WI38 (cell line): ENCODE results near the gene RSL1D1.

Source experiments
- H3K4me3 ChIP-seq: 2 replicates; pipeline ENCODE4 v1.5.1; 2011; ENCODE audit warnings: low read depth, mild to moderate bottlenecking, control low read depth, low read length
- TF ChIP-seq, protein P1 (sequence below): IDR thresholded peaks from 2 replicates; pipeline ENCODE4 v1.5.1; 2012; ENCODE audit warnings: low read depth, mild to moderate bottlenecking, control low read depth, low read length

The RSL1D1 gene

DNA sequence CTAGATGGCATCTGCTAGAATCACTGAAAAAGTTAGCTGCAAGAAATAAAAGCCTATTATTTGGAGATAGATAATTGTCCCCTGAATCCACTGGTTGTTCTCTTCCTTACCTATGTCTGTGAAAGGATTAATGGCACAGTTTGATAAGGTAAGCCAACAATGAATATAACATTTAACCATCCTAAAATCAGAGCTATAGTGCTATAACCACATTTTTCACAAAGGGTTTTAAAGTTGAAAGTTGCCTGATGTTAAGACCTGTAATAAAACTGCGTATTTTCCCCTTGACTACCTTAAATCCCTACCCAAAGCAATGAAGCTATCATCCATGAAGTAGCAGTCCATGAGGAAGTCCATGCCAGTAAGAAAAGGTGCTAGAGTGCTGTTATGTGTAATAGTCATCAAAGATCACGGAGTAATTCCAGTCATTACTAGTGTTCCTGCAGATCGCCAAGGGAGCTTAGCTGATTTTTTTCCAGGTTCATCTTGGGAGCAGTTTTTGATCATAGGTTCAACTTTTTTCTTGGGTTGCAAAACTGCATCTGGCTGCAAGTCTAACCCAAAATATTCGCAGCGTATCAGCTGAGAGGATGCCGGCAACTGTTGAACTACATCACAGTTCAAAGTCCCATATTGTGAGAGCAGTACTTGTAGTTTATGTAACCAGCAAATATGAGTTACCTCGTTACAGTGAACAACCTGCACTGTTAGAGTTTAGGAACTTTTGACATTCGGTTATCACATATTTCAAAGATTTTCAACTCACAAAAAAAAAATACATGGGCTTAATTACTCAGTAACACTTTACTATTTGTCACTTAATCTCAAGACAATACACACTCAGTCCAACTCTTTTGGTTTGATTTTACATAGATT is 18.2 kb upstream of the RSL1D1 start:
- H3K4me3 ChIP-seq: no peak overlapping the region
- TF ChIP-seq, protein P1, sequence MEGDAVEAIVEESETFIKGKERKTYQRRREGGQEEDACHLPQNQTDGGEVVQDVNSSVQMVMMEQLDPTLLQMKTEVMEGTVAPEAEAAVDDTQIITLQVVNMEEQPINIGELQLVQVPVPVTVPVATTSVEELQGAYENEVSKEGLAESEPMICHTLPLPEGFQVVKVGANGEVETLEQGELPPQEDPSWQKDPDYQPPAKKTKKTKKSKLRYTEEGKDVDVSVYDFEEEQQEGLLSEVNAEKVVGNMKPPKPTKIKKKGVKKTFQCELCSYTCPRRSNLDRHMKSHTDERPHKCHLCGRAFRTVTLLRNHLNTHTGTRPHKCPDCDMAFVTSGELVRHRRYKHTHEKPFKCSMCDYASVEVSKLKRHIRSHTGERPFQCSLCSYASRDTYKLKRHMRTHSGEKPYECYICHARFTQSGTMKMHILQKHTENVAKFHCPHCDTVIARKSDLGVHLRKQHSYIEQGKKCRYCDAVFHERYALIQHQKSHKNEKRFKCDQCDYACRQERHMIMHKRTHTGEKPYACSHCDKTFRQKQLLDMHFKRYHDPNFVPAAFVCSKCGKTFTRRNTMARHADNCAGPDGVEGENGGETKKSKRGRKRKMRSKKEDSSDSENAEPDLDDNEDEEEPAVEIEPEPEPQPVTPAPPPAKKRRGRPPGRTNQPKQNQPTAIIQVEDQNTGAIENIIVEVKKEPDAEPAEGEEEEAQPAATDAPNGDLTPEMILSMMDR: no peak

DNA sequence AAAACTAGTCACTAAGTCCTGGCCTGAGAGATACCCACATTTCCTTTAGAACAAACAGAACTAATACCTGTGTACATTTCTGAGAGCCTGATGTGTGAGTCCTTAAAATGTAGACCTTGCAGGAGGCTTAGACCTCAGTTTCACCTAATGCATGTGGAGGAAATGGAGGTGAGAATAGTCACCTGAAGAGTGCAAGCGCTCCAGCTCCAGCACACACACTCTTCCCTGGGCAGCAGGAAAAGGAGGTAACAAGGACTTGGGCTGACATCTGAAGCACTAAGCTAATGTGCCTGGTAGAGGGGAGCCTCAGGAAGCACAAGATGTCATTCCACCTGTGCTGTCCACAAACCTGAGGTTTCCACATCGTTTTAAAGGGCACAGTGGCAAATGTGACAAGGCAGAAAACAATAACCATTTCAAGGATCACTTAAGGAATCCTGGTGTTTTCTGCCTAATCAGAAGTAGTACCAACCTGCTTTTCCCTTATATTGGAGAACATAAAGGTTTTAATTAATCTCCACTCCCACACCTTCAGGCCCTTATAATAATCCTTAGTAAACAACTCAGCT is 17.2 kb upstream of the RSL1D1 start:
- H3K4me3 ChIP-seq: no peak overlapping the region
- TF ChIP-seq, protein P1: no peak

DNA sequence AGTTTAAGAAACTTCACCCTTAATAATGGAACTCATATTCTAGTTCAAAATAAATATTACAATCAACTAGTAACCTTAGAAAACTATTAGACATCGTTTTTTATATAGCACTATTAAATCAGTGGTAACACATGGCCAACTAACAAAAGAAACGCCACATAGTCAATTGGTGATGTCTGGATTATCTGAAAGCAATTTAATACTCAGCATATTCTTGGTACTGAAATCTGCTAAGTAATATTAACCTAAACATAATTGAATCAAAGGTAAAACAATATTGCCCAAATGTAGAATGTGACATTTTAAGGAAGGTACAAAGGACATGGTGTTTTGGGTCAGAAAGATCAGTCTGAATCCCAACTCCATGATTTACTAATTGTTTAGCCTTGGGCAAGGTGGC is 11.1 kb upstream of the RSL1D1 start:
- TF ChIP-seq, protein P1: no peak
- H3K4me3 ChIP-seq: no peak overlapping the region

DNA sequence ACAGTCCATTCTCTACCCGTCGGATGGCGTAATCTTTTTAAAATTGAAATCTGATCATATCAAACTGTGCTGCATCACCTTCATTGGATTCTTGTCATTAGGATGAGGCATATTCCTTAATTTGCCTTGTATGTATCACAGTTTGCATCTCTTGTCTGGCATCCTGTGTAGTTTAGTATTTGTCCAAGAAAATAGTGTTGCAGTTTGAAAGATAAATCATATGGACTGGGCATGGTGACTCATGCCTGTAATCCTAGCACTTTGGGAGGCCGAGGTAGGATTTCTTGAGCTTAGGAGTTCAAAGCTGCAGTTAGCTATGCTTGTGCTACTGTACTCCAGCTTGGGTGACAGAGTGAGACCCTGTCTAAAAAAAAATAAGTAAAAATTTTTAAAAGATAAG is 5.8 kb upstream of the RSL1D1 start:
- TF ChIP-seq, protein P1: no peak

DNA sequence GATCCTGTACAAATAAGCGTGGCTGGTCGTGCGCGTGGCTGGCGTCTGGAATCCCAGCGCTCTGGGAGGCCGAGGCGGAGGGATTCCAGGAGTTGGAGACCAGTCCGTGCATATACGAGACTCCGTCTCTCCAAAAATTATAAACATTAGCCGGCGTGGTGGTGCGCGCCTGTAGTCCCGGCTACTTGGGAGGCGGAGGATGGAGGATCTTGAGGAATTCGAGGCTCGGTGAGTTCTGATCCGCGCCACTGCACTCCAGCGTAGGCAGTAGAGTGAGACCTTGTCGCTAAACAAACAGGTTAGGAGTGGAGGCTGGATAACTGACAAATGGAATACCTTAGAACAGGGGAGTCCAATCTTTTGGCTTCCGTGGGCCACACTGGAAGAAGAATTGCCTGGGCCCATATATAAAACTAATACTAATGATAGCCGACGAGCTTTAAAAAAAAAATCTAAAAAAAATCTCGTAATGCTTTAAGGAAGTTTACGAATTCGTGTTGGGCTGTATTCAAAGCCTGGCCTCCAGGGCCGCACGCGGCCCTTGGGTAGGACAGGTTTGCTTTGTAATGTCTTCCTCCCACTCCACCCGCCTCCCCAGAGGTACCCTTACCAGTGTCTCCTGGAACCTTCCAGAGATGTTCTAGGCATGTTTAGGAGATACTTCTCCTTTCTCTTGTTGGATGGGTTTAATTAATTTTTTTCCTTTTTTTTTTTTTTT is 909 bp upstream of the RSL1D1 start:
- peak overlapping the region; percentile 96 for H3K4me3 ChIP-seq
- TF ChIP-seq, protein P1: no peak

More for the DNA sequence above, 5.8 kb upstream of the RSL1D1 start:
- H3K4me3 ChIP-seq: no peak overlapping the region

DNA sequence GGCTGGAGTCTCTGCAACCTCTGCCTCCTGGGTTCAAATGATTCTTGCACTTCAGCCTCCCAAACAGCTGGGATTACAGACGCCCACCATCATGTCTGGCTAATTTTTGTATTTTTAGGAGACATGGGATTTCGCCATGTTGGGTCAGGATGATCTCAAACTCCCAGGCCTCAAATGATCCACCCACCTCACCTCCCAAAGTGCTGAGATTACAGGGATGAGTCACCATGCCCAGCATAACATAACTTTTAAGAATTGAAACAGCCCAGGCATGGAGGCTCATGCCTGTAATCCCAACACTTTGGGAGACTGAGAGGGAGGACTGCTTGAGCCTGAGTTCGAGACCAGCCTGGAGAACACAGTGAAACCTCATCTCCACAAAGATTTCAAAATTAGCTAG is 2.5 kb downstream of the RSL1D1 start:
- TF ChIP-seq, protein P1: no peak

More for the DNA sequence above, 2.5 kb downstream of the RSL1D1 start:
- H3K4me3 ChIP-seq: no peak overlapping the region
